Measurements from ENCODE around the gene RPP14.

Gene RPP14

DNA sequence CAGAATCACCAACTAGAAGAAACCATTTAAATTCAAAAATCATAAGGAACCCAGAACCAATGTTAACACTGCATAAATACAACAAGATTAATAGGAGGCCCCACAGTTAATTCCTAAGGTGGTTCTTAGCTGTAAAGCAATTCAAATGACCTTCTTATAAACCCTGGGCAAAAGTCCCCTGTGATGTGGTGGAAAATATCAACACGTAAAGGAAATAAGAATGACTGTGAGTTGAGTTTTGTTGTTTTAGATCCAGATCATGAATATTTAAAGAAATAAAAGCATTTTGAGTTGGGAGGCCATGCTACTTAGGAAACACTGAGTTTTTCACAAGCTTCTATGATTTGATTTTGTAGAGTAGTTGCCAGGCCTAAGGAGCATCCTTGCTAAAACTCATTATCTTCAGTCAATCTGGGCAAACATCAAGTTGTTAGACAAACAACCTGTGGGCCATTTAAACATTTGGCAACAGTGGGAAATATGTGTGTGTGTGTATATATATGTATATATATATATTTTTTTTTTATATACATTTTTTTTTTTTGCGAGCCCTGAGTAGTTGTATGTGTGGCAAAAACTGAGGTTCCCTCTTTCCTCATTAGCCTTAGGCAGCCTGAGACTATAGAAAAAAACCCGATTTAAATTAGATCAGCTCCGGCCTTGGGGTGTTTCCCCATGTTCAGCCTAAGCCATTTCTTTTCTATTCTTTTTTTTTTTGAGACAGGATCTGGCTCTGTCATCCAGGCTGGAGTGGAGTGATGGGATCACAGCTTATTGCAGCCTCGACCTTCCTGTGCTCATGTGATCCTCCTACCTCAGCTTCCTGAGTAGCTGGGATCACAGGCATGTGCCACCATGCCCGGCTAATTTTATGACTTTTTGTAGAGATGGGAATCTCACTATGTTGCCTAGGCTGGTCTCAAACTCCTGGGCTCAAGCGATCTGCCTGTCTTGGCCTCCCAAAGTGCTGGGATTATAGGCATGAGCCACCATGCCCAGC, 18.6 kb downstream of the RPP14 start:
- H3K27me3 ChIP-seq (ENCODE audit: control insufficient read depth, low read length), result no peaks in the 10 kb centered on the region
- no peak for TF ChIP-seq EZH2phosphoT487 (IDR thresholded peaks at IDR 0.05; ENCODE audit: borderline replicate concordance, low read length)
- TF ChIP-seq, protein P1, sequence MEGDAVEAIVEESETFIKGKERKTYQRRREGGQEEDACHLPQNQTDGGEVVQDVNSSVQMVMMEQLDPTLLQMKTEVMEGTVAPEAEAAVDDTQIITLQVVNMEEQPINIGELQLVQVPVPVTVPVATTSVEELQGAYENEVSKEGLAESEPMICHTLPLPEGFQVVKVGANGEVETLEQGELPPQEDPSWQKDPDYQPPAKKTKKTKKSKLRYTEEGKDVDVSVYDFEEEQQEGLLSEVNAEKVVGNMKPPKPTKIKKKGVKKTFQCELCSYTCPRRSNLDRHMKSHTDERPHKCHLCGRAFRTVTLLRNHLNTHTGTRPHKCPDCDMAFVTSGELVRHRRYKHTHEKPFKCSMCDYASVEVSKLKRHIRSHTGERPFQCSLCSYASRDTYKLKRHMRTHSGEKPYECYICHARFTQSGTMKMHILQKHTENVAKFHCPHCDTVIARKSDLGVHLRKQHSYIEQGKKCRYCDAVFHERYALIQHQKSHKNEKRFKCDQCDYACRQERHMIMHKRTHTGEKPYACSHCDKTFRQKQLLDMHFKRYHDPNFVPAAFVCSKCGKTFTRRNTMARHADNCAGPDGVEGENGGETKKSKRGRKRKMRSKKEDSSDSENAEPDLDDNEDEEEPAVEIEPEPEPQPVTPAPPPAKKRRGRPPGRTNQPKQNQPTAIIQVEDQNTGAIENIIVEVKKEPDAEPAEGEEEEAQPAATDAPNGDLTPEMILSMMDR (IDR thresholded peaks at IDR 0.05; ENCODE audit: low read depth, low read length, poor library complexity, severe bottlenecking), result no peak
- H3K9me3 ChIP-seq (ENCODE audit: control insufficient read depth, insufficient read depth, low read length), result no peaks in the 10 kb centered on the region
- no peaks in the 10 kb centered on the region for H3K9me2 ChIP-seq (replicated peaks; ENCODE audit: control insufficient read depth, low read length)
- peaks cover 17% of the 10 kb centered on the region for H3K36me3 ChIP-seq (ENCODE audit: control insufficient read depth, low read length)
- peaks cover 13% of the 10 kb centered on the region for H3K79me2 ChIP-seq (ENCODE audit: control insufficient read depth, low read length)
- H3F3A ChIP-seq (ENCODE audit: control insufficient read depth, insufficient read depth), result peaks cover 11% of the 10 kb centered on the region
- no peaks in the 10 kb centered on the region for H4K20me1 ChIP-seq (ENCODE audit: control insufficient read depth, insufficient read depth, low read depth, low read length)
- no peak overlapping the region for H3K27ac ChIP-seq (ENCODE audit: low read depth, low read length)
- H3K4me2 ChIP-seq (ENCODE audit: low read length), result peak overlapping the region; percentile 41
- H3K4me3 ChIP-seq (ENCODE audit: low read length), result 0 out of 2 replicates have a peak overlapping the region, but pooled peaks have one; percentile 8
- peaks cover 38% of the 10 kb centered on the region for H3K4me1 ChIP-seq (ENCODE audit: control insufficient read depth, low read length)

GRCh38 chr3:58325525-58325992, 19.5 kb downstream of the RPP14 start:
- no peak for TF ChIP-seq EZH2phosphoT487 (IDR thresholded peaks at IDR 0.05; ENCODE audit: borderline replicate concordance, low read length)
- TF ChIP-seq, protein P1 (IDR thresholded peaks at IDR 0.05; ENCODE audit: low read depth, low read length, poor library complexity, severe bottlenecking), result no peak
- no peaks in the 10 kb centered on the region for H3K9me2 ChIP-seq (replicated peaks; ENCODE audit: control insufficient read depth, low read length)
- no peaks in the 10 kb centered on the region for H3K9me3 ChIP-seq (ENCODE audit: control insufficient read depth, insufficient read depth, low read length)
- 0 out of 2 replicates have a peak overlapping the region, but pooled peaks have one; percentile 8 for H3K4me3 ChIP-seq (ENCODE audit: low read length)
- H3K36me3 ChIP-seq (ENCODE audit: control insufficient read depth, low read length), result peaks cover 13% of the 10 kb centered on the region
- peak overlapping the region; percentile 41 for H3K4me2 ChIP-seq (ENCODE audit: low read length)
- H3K27me3 ChIP-seq (ENCODE audit: control insufficient read depth, low read length), result no peaks in the 10 kb centered on the region
- no peak overlapping the region for H3K27ac ChIP-seq (ENCODE audit: low read depth, low read length)
- no peaks in the 10 kb centered on the region for H4K20me1 ChIP-seq (ENCODE audit: control insufficient read depth, insufficient read depth, low read depth, low read length)
- H3K79me2 ChIP-seq (ENCODE audit: control insufficient read depth, low read length), result peaks cover 13% of the 10 kb centered on the region
- H3K4me1 ChIP-seq (ENCODE audit: control insufficient read depth, low read length), result peaks cover 41% of the 10 kb centered on the region
- peaks cover 15% of the 10 kb centered on the region for H3F3A ChIP-seq (ENCODE audit: control insufficient read depth, insufficient read depth)

- Histone ChIP-seq H3K79me2 (ENCODE audit: control insufficient read depth, low read length) (peaks cover 6% of the 10 kb centered on the region), H3F3A (ENCODE audit: control insufficient read depth, insufficient read depth) (peaks cover 20% of the 10 kb centered on the region), H3K9me3 (ENCODE audit: control insufficient read depth, insufficient read depth, low read length) (no peaks in the 10 kb centered on the region), H3K27ac (ENCODE audit: low read depth, low read length) (no peak overlapping the region), H3K36me3 (ENCODE audit: control insufficient read depth, low read length) (peaks cover 5% of the 10 kb centered on the region), H3K4me1 (ENCODE audit: control insufficient read depth, low read length) (peaks cover 41% of the 10 kb centered on the region), H3K4me2 (ENCODE audit: low read length) (no peak overlapping the region), H4K20me1 (ENCODE audit: control insufficient read depth, insufficient read depth, low read depth, low read length) (no peaks in the 10 kb centered on the region), H3K4me3 (ENCODE audit: low read length) (no peak overlapping the region), H3K27me3 (ENCODE audit: control insufficient read depth, low read length) (no peaks in the 10 kb centered on the region), H3K9me2 (replicated peaks; ENCODE audit: control insufficient read depth, low read length) (no peaks in the 10 kb centered on the region)
- TF ChIP-seq, protein P1 (IDR thresholded peaks at IDR 0.05; ENCODE audit: low read depth, low read length, poor library complexity, severe bottlenecking), result no peak
- TF ChIP-seq EZH2phosphoT487 (IDR thresholded peaks at IDR 0.05; ENCODE audit: borderline replicate concordance, low read length), result no peak
These were observed 20.3 kb downstream of the RPP14 start for GRCh38 chr3:58326267-58326900.

Measured in DOHH2 (cell line).